Forelimb muscle (tissue), 1 donor: Measurements from ENCODE around the gene IL6. TPM values are rescaled to one million over a fixed set of nuclear protein-coding genes. Genes with fewer than 3 reads are reported as not detected.
"Not testable (repeated sequence)": the region's sequence is repeated elsewhere in the genome, so short reads cannot be mapped to it uniquely, and the experiment has no call there.

Source experiments
- DNase-seq: peaks from one replicate; pipeline ENCODE4 v3.0.0-alpha.2; 2013; ENCODE audit warnings: low read depth
- polyA plus RNA-seq: library from polyadenylated mRNA; unstranded; fragments of 120-200 nt; gene quantifications from one replicate; pipeline ENCODE4 v1.2.1, GENCODE V29; 2013; ENCODE audit not compliant: insufficient read length

The IL6 gene
- polyA plus RNA-seq, 1 donor = not detected

- DNase-seq = no peak
Measured at GRCh38 chr7:22727714-22728035, 675 bp downstream of the IL6 start.

DNA sequence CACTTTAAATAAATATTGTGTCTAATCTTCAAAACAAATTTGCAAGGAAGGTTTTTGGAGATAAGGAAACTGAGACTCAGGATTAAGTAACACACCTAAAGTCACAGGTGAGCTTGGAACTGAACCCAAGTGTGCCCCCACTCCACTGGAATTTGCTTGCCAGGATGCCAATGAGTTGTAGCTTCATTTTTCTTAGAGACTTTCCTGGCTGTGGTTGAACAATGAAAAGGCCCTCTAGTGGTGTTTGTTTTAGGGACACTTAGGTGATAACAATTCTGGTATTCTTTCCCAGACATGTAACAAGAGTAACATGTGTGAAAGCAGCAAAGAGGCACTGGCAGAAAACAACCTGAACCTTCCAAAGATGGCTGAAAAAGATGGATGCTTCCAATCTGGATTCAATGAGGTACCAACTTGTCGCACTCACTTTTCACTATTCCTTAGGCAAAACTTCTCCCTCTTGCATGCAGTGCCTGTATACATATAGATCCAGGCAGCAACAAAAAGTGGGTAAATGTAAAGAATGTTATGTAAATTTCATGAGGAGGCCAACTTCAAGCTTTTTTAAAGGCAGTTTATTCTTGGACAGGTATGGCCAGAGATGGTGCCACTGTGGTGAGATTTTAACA lies 1.5 kb downstream of the IL6 start:
- no peak for DNase-seq

DNA sequence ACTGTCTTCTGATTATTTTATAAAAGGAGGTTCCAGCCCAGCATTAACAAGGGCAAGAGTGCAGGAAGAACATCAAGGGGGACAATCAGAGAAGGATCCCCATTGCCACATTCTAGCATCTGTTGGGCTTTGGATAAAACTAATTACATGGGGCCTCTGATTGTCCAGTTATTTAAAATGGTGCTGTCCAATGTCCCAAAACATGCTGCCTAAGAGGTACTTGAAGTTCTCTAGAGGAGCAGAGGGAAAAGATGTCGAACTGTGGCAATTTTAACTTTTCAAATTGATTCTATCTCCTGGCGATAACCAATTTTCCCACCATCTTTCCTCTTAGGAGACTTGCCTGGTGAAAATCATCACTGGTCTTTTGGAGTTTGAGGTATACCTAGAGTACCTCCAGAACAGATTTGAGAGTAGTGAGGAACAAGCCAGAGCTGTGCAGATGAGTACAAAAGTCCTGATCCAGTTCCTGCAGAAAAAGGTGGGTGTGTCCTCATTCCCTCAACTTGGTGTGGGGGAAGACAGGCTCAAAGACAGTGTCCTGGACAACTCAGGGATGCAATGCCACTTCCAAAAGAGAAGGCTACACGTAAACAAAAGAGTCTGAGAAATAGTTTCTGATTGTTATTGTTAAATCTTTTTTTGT lies 2.3 kb downstream of the IL6 start:
- no peak for DNase-seq

GRCh38 chr7:22730066-22730710 lies 3.2 kb downstream of the IL6 start:
- no peak for DNase-seq

DNA sequence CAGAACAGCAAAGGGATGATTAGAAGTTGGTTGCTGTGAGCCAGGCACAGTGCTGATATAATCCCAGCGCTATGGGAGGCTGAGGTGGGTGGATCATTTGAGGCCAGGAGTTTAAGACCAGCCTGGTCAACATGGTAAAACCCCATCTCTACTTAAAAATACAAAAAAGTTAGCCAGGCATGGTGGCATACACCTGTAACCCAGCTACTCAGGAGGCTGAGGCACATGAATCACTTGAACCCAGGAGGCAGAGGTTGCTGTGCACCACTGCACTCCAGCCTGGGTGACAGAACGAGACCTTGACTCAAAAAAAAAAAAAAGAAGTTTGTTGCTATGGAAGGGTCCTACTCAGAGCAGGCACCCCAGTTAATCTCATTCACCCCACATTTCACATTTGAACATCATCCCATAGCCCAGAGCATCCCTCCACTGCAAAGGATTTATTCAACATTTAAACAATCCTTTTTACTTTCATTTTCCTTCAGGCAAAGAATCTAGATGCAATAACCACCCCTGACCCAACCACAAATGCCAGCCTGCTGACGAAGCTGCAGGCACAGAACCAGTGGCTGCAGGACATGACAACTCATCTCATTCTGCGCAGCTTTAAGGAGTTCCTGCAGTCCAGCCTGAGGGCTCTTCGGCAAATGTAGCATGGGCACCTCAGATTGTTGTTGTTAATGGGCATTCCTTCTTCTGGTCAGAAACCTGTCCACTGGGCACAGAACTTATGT lies 4.1 kb downstream of the IL6 start:
- DNase-seq = no peak

GRCh38 chr7:22731766-22732165 lies 4.8 kb downstream of the IL6 start:
- DNase-seq = no peak

GRCh38 chr7:22732556-22733126 lies 5.6 kb downstream of the IL6 start:
- no peak for DNase-seq

- DNase-seq = no peak
Measured at GRCh38 chr7:22733761-22734160, 6.8 kb downstream of the IL6 start.

- no peak for DNase-seq
Measured at GRCh38 chr7:22743014-22743413, 16.0 kb downstream of the IL6 start.

DNA sequence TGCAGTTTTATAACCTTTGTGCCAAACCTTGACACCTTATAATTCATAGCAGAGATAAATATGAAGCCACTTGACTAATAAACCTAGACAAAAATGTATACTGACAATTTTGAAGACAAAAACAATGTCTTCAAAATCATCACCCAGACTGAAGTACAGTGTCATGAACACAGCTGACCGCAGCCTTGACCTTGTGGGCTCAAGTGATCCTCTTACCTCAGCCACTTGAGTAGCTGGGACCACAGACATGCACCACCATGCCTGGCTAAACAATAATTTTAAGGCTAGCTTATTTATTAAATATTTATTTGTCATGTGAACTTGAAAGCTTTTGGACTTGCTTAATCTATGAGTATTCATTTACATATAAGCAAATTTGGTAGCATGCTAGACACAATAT lies 24.3 kb downstream of the IL6 start:
- no peak for DNase-seq

- DNase-seq = no peak
Measured at GRCh38 chr7:22757338-22757994, 30.5 kb downstream of the IL6 start.

DNA sequence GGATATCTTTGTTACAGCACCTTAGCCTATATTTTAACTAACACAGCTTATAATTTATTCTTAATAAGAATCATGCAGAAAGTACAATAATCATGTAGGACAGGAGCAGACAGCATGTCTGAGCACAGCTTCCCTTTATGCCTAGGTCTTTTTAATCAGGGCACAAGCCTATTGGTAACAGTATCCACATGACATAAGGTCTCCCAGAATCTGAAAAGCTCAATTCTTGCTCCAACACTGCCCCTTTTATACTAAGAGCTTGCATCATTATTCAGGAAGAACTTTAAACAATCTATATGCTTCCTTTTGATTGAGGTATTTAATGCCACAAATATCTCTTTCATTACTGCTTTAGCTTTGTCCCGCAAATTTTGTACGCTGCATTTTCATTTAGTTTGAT lies 31.6 kb downstream of the IL6 start:
- DNase-seq = no peak

- DNase-seq = no peak
Measured at GRCh38 chr7:22759721-22760120, 32.7 kb downstream of the IL6 start.

- DNase-seq = no peak
Measured at GRCh38 chr7:22762866-22763265, 35.9 kb downstream of the IL6 start.

DNA sequence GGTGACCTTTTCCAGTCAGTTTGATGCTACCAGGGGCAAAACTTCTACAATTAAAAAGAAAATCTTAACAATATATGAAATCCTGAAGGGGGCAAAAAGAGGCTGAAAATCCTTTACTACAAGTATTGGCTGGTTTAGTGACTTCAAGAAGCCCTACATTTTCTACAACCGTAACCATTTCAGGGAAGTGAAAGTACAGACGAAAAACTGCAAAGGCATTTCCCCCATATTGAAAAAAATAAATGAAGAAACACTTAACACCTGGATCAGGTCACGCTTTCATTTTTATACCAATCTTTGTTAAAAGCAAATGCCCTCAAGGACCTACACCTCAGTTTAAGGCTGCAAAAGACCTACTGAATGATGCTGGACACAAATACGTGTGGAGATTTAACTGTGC lies 38.6 kb downstream of the IL6 start:
- DNase-seq = no peak

GRCh38 chr7:22771194-22771871 lies 44.3 kb downstream of the IL6 start:
- DNase-seq = no peak

DNA sequence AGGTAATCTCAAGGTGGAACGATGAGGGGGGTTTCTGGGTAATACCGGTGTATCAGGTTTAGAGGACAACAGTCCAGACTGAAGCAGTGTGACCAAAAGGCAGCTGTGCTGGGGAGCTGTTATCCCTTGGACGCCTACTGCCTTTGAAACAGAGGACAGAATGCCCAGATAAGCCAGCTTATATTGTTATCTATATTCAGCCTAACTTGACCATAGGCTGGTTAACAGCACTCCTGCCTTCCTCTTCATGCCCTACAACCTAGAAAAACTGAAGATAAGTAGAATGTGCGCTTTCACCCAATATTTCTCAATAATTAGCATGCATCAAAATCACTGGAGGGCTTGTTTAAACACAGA lies 44.9 kb downstream of the IL6 start:
- DNase-seq = no peak

DNA sequence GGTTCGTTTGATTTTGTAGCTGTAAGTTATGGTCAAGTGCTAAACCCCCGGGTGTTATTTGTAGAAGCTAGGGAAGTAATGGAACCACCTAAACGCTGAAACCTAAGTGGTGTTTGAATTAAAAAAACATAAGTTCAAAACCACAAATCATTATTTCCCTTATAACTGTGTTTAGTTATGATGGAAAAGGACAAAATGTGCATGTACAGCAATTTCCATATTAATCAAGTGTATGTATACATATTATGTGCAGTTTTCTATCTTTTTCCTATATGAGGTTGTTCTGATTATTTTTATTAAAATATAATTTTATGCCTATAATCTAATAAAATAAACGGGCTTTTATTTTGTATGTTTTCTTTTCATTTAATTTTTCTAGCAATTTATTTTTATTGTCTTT lies 45.9 kb downstream of the IL6 start:
- DNase-seq = no peak

- DNase-seq = no peak
Measured at GRCh38 chr7:22776964-22777363, 50.0 kb downstream of the IL6 start.

- DNase-seq = not testable (repeated sequence)
Measured at GRCh38 chr7:22779730-22780323, 52.8 kb downstream of the IL6 start.

DNA sequence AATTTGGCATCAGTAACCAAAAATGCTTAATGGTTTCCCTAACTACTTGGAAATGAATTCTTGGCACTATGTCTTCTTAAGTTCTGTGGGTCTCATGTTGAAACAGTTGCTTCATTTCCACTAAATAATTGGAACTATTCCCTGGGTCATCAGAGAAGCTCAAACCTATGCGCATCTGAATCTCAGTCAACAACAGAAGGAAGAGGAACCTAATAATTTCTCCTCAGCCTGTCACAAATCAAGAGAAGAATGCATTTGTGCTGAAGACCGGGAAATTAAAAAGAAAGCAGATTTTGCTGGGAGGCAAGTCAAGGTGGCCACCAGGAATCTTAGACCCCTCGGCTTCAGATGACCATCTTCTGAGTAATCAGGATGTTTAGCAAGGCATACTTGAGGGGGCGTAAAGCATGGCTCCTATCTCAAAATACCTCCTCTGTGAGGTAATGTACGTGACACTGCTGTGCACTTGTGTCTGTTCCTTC lies 54.3 kb downstream of the IL6 start:
- DNase-seq = no peak
